ENCODE measurements around the gene NOXA1.

Gene NOXA1

GRCh38 chr9:137381501-137382443 is 41.4 kb upstream of the NOXA1 start:
- H3K27ac ChIP-seq (ENCODE audit: poor library complexity, severe bottlenecking) = no peak overlapping the region
- no peaks in the 10 kb centered on the region for H3K27me3 ChIP-seq (ENCODE audit: insufficient read depth, poor library complexity, severe bottlenecking)
- no peak for TF ChIP-seq CTCF (IDR thresholded peaks at IDR 0.05; ENCODE audit: poor library complexity, severe bottlenecking)
- no peaks in the 10 kb centered on the region for H3K4me1 ChIP-seq (ENCODE audit: insufficient read depth, poor library complexity, severe bottlenecking)
- H3K36me3 ChIP-seq (ENCODE audit: low read depth) = no peaks in the 10 kb centered on the region
- peak; percentile 57 for DNase-seq (ENCODE audit: low spot score)
- H3K9me3 ChIP-seq (ENCODE audit: severe bottlenecking) = no peaks in the 10 kb centered on the region
- ATAC-seq (ENCODE audit: low read depth) = no peak
- no peak overlapping the region for H3K4me3 ChIP-seq (ENCODE audit: severe bottlenecking)

- ATAC-seq (ENCODE audit: low read depth) (no peak), DNase-seq (ENCODE audit: low spot score) (peak; percentile 56)
- no peak for TF ChIP-seq CTCF (IDR thresholded peaks at IDR 0.05; ENCODE audit: poor library complexity, severe bottlenecking)
- Histone ChIP-seq H3K4me1 (ENCODE audit: insufficient read depth, poor library complexity, severe bottlenecking) (no peaks in the 10 kb centered on the region), H3K27ac (ENCODE audit: poor library complexity, severe bottlenecking) (no peak overlapping the region), H3K4me3 (ENCODE audit: severe bottlenecking) (no peak overlapping the region), H3K9me3 (ENCODE audit: severe bottlenecking) (no peaks in the 10 kb centered on the region), H3K36me3 (ENCODE audit: low read depth) (no peaks in the 10 kb centered on the region), H3K27me3 (ENCODE audit: insufficient read depth, poor library complexity, severe bottlenecking) (no peaks in the 10 kb centered on the region)
These were observed 40.6 kb upstream of the NOXA1 start for GRCh38 chr9:137382444-137383080.

- DNase-seq (ENCODE audit: low spot score) = peak; percentile 59
- Histone ChIP-seq H3K9me3 (ENCODE audit: severe bottlenecking) (no peaks in the 10 kb centered on the region), H3K4me1 (ENCODE audit: insufficient read depth, poor library complexity, severe bottlenecking) (no peaks in the 10 kb centered on the region), H3K36me3 (ENCODE audit: low read depth) (no peaks in the 10 kb centered on the region), H3K4me3 (ENCODE audit: severe bottlenecking) (no peak overlapping the region), H3K27me3 (ENCODE audit: insufficient read depth, poor library complexity, severe bottlenecking) (no peaks in the 10 kb centered on the region), H3K27ac (ENCODE audit: poor library complexity, severe bottlenecking) (no peak overlapping the region)
- ATAC-seq (ENCODE audit: low read depth) = peak; percentile 44
- no peak for TF ChIP-seq CTCF (IDR thresholded peaks at IDR 0.05; ENCODE audit: poor library complexity, severe bottlenecking)
These were observed 40.0 kb upstream of the NOXA1 start for GRCh38 chr9:137383081-137383783.

GRCh38 chr9:137383784-137384756 is 39.1 kb upstream of the NOXA1 start:
- Histone ChIP-seq H3K9me3 (ENCODE audit: severe bottlenecking) (no peaks in the 10 kb centered on the region), H3K4me3 (ENCODE audit: severe bottlenecking) (no peak overlapping the region), H3K27me3 (ENCODE audit: insufficient read depth, poor library complexity, severe bottlenecking) (no peaks in the 10 kb centered on the region), H3K4me1 (ENCODE audit: insufficient read depth, poor library complexity, severe bottlenecking) (no peaks in the 10 kb centered on the region), H3K36me3 (ENCODE audit: low read depth) (no peaks in the 10 kb centered on the region), H3K27ac (ENCODE audit: poor library complexity, severe bottlenecking) (no peak overlapping the region)
- peak; percentile 56 for DNase-seq (ENCODE audit: low spot score)
- no peak for ATAC-seq (ENCODE audit: low read depth)
- no peak for TF ChIP-seq CTCF (IDR thresholded peaks at IDR 0.05; ENCODE audit: poor library complexity, severe bottlenecking)
